Loucy (cell line): Measurements from ENCODE around the gene SORD.

ENCODE experiments used
- EZH2phosphoT487 ChIP-seq: fragments of 200-600 bp; IDR thresholded peaks from 2 replicates; pipeline ENCODE4 v1.6.1; 2018; ENCODE audit warnings: antibody characterized with exemption, mild to moderate bottlenecking, moderate library complexity, borderline replicate concordance
- TF ChIP-seq, protein P1 (sequence below): fragments of 200-600 bp; sonication (generic); conservative IDR thresholded peaks from 2 replicates; pipeline ENCODE4 v1.5.1; 2014; ENCODE audit warnings: mild to moderate bottlenecking, antibody characterized with exemption, low read length

DNA sequence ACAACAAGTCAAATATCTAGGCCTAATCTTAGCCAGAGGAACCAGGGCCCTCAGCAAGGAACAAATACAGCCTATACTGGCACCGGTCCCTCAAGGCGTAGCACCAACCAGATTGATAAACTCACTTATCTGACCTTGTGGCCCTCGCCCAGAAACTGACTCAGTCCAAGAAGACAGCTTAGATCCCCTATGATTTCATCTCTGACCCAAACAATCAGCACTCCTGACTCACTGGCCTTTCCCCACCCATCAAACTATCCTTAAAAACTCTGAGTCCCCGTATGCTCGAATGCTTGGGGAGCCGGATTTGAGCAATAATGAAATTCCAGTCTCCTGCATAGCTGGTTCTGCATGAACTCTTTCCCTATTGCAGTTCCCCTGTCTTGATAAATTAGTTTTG is 1.6 kb upstream of the SORD start:
- TF ChIP-seq, protein P1, sequence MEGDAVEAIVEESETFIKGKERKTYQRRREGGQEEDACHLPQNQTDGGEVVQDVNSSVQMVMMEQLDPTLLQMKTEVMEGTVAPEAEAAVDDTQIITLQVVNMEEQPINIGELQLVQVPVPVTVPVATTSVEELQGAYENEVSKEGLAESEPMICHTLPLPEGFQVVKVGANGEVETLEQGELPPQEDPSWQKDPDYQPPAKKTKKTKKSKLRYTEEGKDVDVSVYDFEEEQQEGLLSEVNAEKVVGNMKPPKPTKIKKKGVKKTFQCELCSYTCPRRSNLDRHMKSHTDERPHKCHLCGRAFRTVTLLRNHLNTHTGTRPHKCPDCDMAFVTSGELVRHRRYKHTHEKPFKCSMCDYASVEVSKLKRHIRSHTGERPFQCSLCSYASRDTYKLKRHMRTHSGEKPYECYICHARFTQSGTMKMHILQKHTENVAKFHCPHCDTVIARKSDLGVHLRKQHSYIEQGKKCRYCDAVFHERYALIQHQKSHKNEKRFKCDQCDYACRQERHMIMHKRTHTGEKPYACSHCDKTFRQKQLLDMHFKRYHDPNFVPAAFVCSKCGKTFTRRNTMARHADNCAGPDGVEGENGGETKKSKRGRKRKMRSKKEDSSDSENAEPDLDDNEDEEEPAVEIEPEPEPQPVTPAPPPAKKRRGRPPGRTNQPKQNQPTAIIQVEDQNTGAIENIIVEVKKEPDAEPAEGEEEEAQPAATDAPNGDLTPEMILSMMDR: no peak
- TF ChIP-seq EZH2phosphoT487: no peak
